GM12878 (cell line): ENCODE data around the gene TEX2. TPM values are rescaled to one million over a fixed set of nuclear protein-coding genes. Genes with fewer than 3 reads are reported as not detected.
A peak's percentile ranks its signal among the peaks of the same experiment; 100 is the strongest.

Experiments
- BCL11A ChIP-seq: IDR thresholded peaks from 2 replicates; pipeline ENCODE4 v1.6.1; 2011; ENCODE audit warnings: low read depth, low read length
- BHLHE40 ChIP-seq, 2 experiments: fragments of 450-650 bp in 1 of 2; IDR thresholded peaks; 2 replicates each; pipeline ENCODE4 v1.6.1; 2011 to 2017; ENCODE audit warnings: low read depth in 2 of 2, borderline replicate concordance in 1 of 2, improper control_type of control experiment in 1 of 2, low read length in 1 of 2, mild to moderate bottlenecking in 1 of 2
- CHD2 ChIP-seq: IDR thresholded peaks from 2 replicates; pipeline ENCODE4 v1.6.1; 2011; ENCODE audit warnings: low read depth, low read length, improper control_type of control experiment, borderline replicate concordance
- CHD4 ChIP-seq: fragments of 200-600 bp; sonication (generic); IDR thresholded peaks from 2 replicates; pipeline ENCODE4 v1.6.1; 2016; ENCODE audit warnings: mild to moderate bottlenecking
- E2F4 ChIP-seq: IDR thresholded peaks from 2 replicates; pipeline ENCODE4 v1.6.1; 2012; ENCODE audit warnings: low read depth, low read length, improper control_type of control experiment
- FOS ChIP-seq: IDR thresholded peaks from 3 replicates; pipeline ENCODE4 v1.6.1; 2011; ENCODE audit warnings: borderline replicate concordance; ENCODE audit not compliant: insufficient read length; ENCODE audit errors: extremely low read depth
- HDGF ChIP-seq: fragments of 450-650 bp; IDR thresholded peaks from 2 replicates; pipeline ENCODE4 v1.6.1; 2016; ENCODE audit warnings: antibody characterized with exemption
- IRF4 ChIP-seq: IDR thresholded peaks from 2 replicates; pipeline ENCODE4 v1.6.1; 2011; ENCODE audit warnings: low read depth, low read length
- JUND ChIP-seq: IDR thresholded peaks from 2 replicates; pipeline ENCODE4 v1.6.1; 2012; ENCODE audit warnings: low read depth, mild to moderate bottlenecking, low read length, improper control_type of control experiment, moderate library complexity
- KDM1A ChIP-seq: fragments of 200-600 bp; sonication (generic); IDR thresholded peaks from 2 replicates; pipeline ENCODE4 v1.6.1; 2016; ENCODE audit warnings: borderline replicate concordance
- KLF5 ChIP-seq: fragments of 450-650 bp; IDR thresholded peaks from 2 replicates; pipeline ENCODE4 v1.6.1; 2014; ENCODE audit warnings: mild to moderate bottlenecking; ENCODE audit not compliant: partially characterized antibody
- MEF2A ChIP-seq: IDR thresholded peaks from 2 replicates; pipeline ENCODE4 v1.6.1; 2011; ENCODE audit warnings: low read depth, mild to moderate bottlenecking, low read length, moderate library complexity; ENCODE audit not compliant: insufficient read depth
- MXI1 ChIP-seq: fragments of 150-350 bp; IDR thresholded peaks from 2 replicates; pipeline ENCODE4 v1.6.1; 2011; ENCODE audit warnings: low read depth, mild to moderate bottlenecking, inconsistent platforms, low read length, improper control_type of control experiment
- NR2C1 ChIP-seq: fragments of 450-650 bp; IDR thresholded peaks from 2 replicates; pipeline ENCODE4 v1.6.1; 2017; ENCODE audit warnings: antibody characterized with exemption, mild to moderate bottlenecking, moderate library complexity
- NR2C2 ChIP-seq: IDR thresholded peaks from 2 replicates; pipeline ENCODE4 v1.6.1; 2011; ENCODE audit warnings: borderline replicate concordance, low read depth; ENCODE audit not compliant: control insufficient read depth, insufficient read length
- PBX3 ChIP-seq: IDR thresholded peaks from 2 replicates; pipeline ENCODE4 v1.6.1; 2011; ENCODE audit warnings: mild to moderate bottlenecking, low read depth, low read length, moderate library complexity; ENCODE audit not compliant: insufficient replicate concordance
- RELA ChIP-seq: fragments of 450-650 bp; IDR thresholded peaks from 2 replicates; pipeline ENCODE4 v1.8.0; 2014; ENCODE audit warnings: borderline replicate concordance; ENCODE audit not compliant: partially characterized antibody
- SMAD1 ChIP-seq: fragments of 450-650 bp; IDR thresholded peaks from 2 replicates; pipeline ENCODE4 v1.6.1; 2018; ENCODE audit warnings: mild to moderate bottlenecking, low read depth; ENCODE audit not compliant: partially characterized antibody
- SREBF2 ChIP-seq: IDR thresholded peaks from 2 replicates; pipeline ENCODE4 v1.6.1; 2012; ENCODE audit warnings: mild to moderate bottlenecking, low read length
- STAT3 ChIP-seq: IDR thresholded peaks from 2 replicates; pipeline ENCODE4 v1.6.1; 2011; ENCODE audit warnings: low read depth, low read length, improper control_type of control experiment
- TAF1 ChIP-seq: IDR thresholded peaks from 2 replicates; pipeline ENCODE4 v1.6.1; 2011; ENCODE audit warnings: mild to moderate bottlenecking, low read depth, low read length, borderline replicate concordance
- TARDBP ChIP-seq: IDR thresholded peaks from 2 replicates; pipeline ENCODE4 v1.6.1; 2016; ENCODE audit warnings: borderline replicate concordance
- USF1 ChIP-seq: IDR thresholded peaks from 2 replicates; pipeline ENCODE4 v1.6.1; 2011; ENCODE audit warnings: borderline replicate concordance, low read depth, mild to moderate bottlenecking, moderate library complexity, mixed read lengths, low read length; ENCODE audit not compliant: insufficient read depth; ENCODE audit errors: extremely low read length
- ZBED1 ChIP-seq: IDR thresholded peaks from 2 replicates; pipeline ENCODE4 v1.6.1; 2016; ENCODE audit warnings: borderline replicate concordance
- ZNF217 ChIP-seq: fragments of 450-650 bp; IDR thresholded peaks from 2 replicates; pipeline ENCODE4 v1.6.1; 2017; ENCODE audit warnings: antibody characterized with exemption, mild to moderate bottlenecking
- ZNF24 ChIP-seq: fragments of 450-650 bp; IDR thresholded peaks from 2 replicates; pipeline ENCODE4 v1.6.1; 2017; ENCODE audit warnings: antibody characterized with exemption, mild to moderate bottlenecking
- polyA plus RNA-seq, 11 experiments: library from polyadenylated mRNA; depleted of rRNA in 4 of 11; unstranded in 6 of 11; stranded (reverse) in 5 of 11; fragments of >200 nt; fragmentation: Nextera tagmentation in 4 of 11; fragmentation: Illumina TruSeq in 1 of 11; extraction: Ambion mirVana in 4 of 11; extraction: Trizol in 1 of 11; gene quantifications; 1 replicate in 1 of 11; 2 replicates in 10 of 11; pipeline versions ENCODE4 v1.2.1 to v1.2.3, GENCODE V29; 2011 to 2016; ENCODE audit warnings: inconsistent platforms in 2 of 11, missing spikeins in 2 of 11, low read depth in 1 of 11
- total RNA-seq, 4 experiments: library from RNA; depleted of rRNA in 3 of 4; stranded (reverse); fragments of >200 nt in 3 of 4; fragmentation: Illumina TruSeq in 1 of 4; extraction: Trizol in 1 of 4; gene quantifications; 2 replicates each; pipeline versions ENCODE4 v1.2.1 to v1.2.3, GENCODE V29; 2013 to 2021

TEX2 gene
- total and polyA plus RNA-seq, 10 of the 15 experiments (the other 5 are each of a cell fraction or from before 2014, with no cell fraction given), result 3.8 to 19.9 (median 15.8) TPM

- TF ChIP-seq CHD4 (no peak), RELA (peak; percentile 13), HDGF (no peak; the same call in 1 of the 2 replicates), STAT3 (no peak), SREBF2 (no peak), USF1 (no peak), MEF2A (no peak), BHLHE40 (IDR thresholded peaks at IDR 0.05; ENCODE audit: borderline replicate concordance in 1 of 2, low read depth in 2 of 2, low read length in 1 of 2) (peak in 1 of 2 experiments; percentile 56; a peak in 2 of 4 replicates), NR2C1 (no peak), ZNF24 (peak; percentile 65), MXI1 (0 out of 2 replicates have a peak, but pooled peaks have one; percentile 25), TARDBP (no peak), NR2C2 (no peak), E2F4 (no peak), SMAD1 (peak; percentile 25), CHD2 (0 out of 2 replicates have a peak, but pooled peaks have one; percentile 19), BCL11A (no peak), TAF1 (peak; percentile 91), FOS (no peak), KDM1A (no peak), PBX3 (no peak), KLF5 (no peak), IRF4 (no peak), ZNF217 (peak; percentile 75), ZBED1 (no peak; the same call in 1 of the 2 replicates), JUND (no peak)
These were observed 133.1 kb downstream of the TEX2 start, which contains the start of gene ERN1 (continued) for GRCh38 chr17:64129765-64130558.
